Measurements from ENCODE around the gene GRIP1.

GRIP1 gene

DNA sequence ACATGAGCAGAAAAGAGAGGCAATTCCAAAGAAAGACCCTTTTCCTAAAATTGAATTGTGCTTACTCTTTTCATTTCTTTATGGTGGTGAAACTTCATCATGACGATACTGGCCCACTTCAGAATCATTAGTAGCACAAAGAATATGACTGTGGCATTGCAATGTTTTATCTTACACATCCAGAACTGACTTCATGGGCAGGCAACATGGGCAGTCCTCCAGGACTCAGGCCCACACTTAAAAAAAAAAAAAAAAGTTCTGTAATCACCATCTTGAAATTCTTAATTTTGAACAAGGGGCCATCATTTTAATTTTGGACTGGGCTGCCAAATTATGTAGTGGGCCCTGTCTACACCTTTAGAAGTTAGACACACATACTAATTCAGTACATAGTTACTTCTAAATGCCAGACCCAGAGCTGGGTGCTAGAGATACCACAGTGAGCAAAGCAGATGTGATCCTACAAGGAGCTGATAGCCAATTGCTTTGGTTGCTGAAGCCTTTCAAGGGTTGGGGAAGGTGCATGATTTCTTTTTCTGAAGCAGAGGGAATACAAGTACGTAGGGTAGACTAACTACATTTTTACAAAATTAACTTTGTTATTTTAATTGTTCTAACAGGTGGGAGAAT lies 341.4 kb downstream of the GRIP1 start:
- Histone ChIP-seq H3K4me2 (ENCODE audit: low read length) (no peak overlapping the region), H3K9ac (ENCODE audit: low read depth, low read length) (no peak overlapping the region), H3K4me1 (ENCODE audit: control insufficient read depth, insufficient read depth, low read length) (no peaks in the 10 kb centered on the region), H3K36me3 (ENCODE audit: insufficient read depth, low read length) (no peaks in the 10 kb centered on the region), H3K4me3 (ENCODE audit: low read length) (no peak overlapping the region), H3K9me3 (replicated peaks; ENCODE audit: low read length) (no peaks in the 10 kb centered on the region), H3K27me3 (ENCODE audit: control insufficient read depth, insufficient read depth, low read length) (no peaks in the 10 kb centered on the region)

DNA sequence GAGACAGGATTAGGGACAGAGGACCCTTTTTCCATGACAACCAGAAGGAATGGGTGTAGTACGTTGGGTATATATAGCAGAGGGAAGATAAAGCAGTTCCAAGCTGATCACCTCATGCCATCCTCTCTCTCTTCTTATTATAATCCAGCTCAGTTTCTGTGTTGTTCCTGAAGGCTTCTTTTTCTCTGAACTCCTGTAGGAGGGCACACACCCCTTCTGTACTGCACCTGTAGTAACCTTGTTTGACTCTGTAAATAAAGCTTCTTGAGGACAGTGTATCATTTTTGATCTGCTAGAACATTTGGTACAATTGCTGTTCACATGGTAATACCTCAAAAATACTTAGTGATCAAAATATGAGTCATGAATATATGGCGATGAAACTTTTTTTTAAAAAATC lies 343.1 kb downstream of the GRIP1 start:
- no peaks in the 10 kb centered on the region for H3K4me1 ChIP-seq (ENCODE audit: control insufficient read depth, insufficient read depth, low read length)
- H3K36me3 ChIP-seq (ENCODE audit: insufficient read depth, low read length), result no peaks in the 10 kb centered on the region
- H3K4me2 ChIP-seq (ENCODE audit: low read length), result no peak overlapping the region
- H3K27me3 ChIP-seq (ENCODE audit: control insufficient read depth, insufficient read depth, low read length), result no peaks in the 10 kb centered on the region
- no peak overlapping the region for H3K9ac ChIP-seq (ENCODE audit: low read depth, low read length)
- H3K4me3 ChIP-seq (ENCODE audit: low read length), result no peak overlapping the region
- no peaks in the 10 kb centered on the region for H3K9me3 ChIP-seq (replicated peaks; ENCODE audit: low read length)

DNA sequence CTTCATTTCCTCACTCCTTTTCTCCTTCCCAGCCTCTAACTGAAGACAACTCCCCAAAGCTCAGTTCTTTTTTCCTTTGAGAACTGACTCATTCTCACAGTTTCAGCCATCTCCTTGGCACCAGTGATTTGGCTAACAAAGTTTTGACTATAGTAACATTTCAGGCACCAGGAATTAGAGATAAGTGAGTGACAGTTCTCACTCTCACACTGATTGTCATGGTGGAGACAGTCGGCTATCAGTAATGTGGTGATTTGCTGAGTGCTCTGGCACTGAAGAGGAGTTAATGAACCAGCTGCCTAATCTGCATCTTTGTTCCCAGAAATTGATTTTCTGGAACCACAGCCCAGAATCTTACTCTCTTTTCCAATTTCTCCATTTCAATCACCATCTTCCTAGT lies 347.1 kb downstream of the GRIP1 start:
- H3K4me2 ChIP-seq (ENCODE audit: low read length), result no peak overlapping the region
- no peak overlapping the region for H3K4me3 ChIP-seq (ENCODE audit: low read length)
- no peaks in the 10 kb centered on the region for H3K27me3 ChIP-seq (ENCODE audit: control insufficient read depth, insufficient read depth, low read length)
- H3K9ac ChIP-seq (ENCODE audit: low read depth, low read length), result no peak overlapping the region
- H3K9me3 ChIP-seq (replicated peaks; ENCODE audit: low read length), result no peaks in the 10 kb centered on the region
- no peaks in the 10 kb centered on the region for H3K36me3 ChIP-seq (ENCODE audit: insufficient read depth, low read length)
- H3K4me1 ChIP-seq (ENCODE audit: control insufficient read depth, insufficient read depth, low read length), result no peaks in the 10 kb centered on the region

DNA sequence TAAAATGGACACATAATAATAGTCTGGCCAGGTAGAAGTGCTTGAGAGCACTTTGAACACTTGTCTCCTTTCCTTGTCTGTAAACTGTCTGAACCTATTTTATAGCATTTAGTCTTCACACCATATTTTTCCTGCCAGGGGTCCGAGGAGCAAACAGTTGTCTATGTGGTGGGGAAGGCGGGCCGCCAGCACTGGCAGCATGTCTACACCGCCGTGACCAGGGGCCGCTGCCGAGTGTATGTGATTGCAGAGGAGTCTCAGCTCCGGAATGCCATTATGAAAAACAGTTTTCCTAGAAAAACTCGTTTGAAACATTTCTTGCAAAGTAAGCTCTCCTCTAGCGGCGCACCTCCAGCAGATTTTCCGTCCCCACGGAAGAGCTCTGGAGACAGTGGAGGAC lies 347.9 kb downstream of the GRIP1 start:
- Histone ChIP-seq H3K4me3 (ENCODE audit: low read length) (no peak overlapping the region), H3K36me3 (ENCODE audit: insufficient read depth, low read length) (no peaks in the 10 kb centered on the region), H3K4me1 (ENCODE audit: control insufficient read depth, insufficient read depth, low read length) (no peaks in the 10 kb centered on the region), H3K9ac (ENCODE audit: low read depth, low read length) (no peak overlapping the region), H3K4me2 (ENCODE audit: low read length) (no peak overlapping the region), H3K9me3 (replicated peaks; ENCODE audit: low read length) (no peaks in the 10 kb centered on the region), H3K27me3 (ENCODE audit: control insufficient read depth, insufficient read depth, low read length) (no peaks in the 10 kb centered on the region)

DNA sequence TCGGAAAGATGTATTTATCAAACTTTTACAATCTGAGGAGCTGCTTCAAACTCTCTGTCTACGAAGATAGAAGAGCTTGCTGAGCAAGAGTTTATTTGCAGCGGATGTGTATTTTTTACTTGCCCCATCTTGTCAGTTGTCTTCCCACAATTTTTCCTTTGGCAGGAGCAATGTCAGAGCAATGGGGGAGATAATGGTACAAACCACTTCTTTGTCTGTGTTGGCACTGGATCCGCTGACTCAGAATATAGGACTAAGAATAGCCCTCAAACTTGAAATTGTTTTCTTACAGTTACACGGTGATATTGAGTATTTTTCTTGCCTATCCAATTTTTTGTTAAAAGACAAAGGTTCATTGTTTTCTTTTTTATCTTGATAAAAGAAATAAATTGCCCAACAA lies 348.9 kb downstream of the GRIP1 start:
- H3K4me1 ChIP-seq (ENCODE audit: control insufficient read depth, insufficient read depth, low read length), result no peaks in the 10 kb centered on the region
- H3K9me3 ChIP-seq (replicated peaks; ENCODE audit: low read length), result no peaks in the 10 kb centered on the region
- no peaks in the 10 kb centered on the region for H3K27me3 ChIP-seq (ENCODE audit: control insufficient read depth, insufficient read depth, low read length)
- H3K9ac ChIP-seq (ENCODE audit: low read depth, low read length), result no peak overlapping the region
- no peak overlapping the region for H3K4me2 ChIP-seq (ENCODE audit: low read length)
- H3K4me3 ChIP-seq (ENCODE audit: low read length), result no peak overlapping the region
- no peaks in the 10 kb centered on the region for H3K36me3 ChIP-seq (ENCODE audit: insufficient read depth, low read length)

DNA sequence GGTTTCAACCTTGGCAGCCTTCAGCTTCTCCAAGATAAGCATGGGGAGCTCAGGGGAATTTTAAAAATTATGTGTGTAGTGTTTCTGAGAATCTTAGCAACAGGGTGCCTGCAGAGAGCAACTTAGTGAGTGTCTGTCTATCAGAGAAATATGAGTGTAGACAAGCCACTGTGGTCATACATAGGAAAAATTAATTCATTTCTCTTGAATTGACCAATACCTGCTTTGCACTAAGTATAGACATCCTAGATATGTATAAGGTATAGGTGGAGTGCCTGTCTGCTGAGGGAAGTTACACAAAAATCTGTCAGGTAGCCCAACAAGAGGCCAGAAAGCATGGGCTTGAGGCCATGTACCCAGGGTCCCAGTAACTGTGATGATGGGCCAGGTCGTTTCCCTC lies 355.9 kb downstream of the GRIP1 start:
- no peaks in the 10 kb centered on the region for H3K36me3 ChIP-seq (ENCODE audit: insufficient read depth, low read length)
- no peak overlapping the region for H3K9ac ChIP-seq (ENCODE audit: low read depth, low read length)
- no peaks in the 10 kb centered on the region for H3K27me3 ChIP-seq (ENCODE audit: control insufficient read depth, insufficient read depth, low read length)
- no peaks in the 10 kb centered on the region for H3K9me3 ChIP-seq (replicated peaks; ENCODE audit: low read length)
- H3K4me2 ChIP-seq (ENCODE audit: low read length), result no peak overlapping the region
- H3K4me3 ChIP-seq (ENCODE audit: low read length), result no peak overlapping the region
- peaks cover 4% of the 10 kb centered on the region for H3K4me1 ChIP-seq (ENCODE audit: control insufficient read depth, insufficient read depth, low read length)

DNA sequence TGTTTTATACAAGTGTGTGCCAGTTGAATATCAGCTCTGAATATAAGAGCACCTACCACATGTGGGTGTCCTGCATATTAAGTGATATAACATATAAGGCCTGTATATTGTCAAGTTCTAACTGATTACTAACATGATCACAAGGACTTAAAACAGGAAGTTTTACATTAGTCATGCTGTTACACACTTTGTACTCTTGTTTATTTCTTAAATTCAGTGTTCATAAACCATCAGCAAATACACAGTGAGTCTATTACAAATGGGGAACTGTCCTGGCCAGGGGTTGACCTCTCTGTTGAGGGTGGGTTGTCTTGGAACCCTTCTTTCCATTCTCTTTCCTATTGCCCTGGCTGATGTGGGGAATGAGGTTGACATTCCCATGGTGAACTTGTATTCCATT lies 357.4 kb downstream of the GRIP1 start:
- H3K4me1 ChIP-seq (ENCODE audit: control insufficient read depth, insufficient read depth, low read length), result peaks cover 4% of the 10 kb centered on the region
- H3K27me3 ChIP-seq (ENCODE audit: control insufficient read depth, insufficient read depth, low read length), result no peaks in the 10 kb centered on the region
- H3K4me2 ChIP-seq (ENCODE audit: low read length), result no peak overlapping the region
- no peak overlapping the region for H3K9ac ChIP-seq (ENCODE audit: low read depth, low read length)
- no peak overlapping the region for H3K4me3 ChIP-seq (ENCODE audit: low read length)
- H3K36me3 ChIP-seq (ENCODE audit: insufficient read depth, low read length), result no peaks in the 10 kb centered on the region
- no peaks in the 10 kb centered on the region for H3K9me3 ChIP-seq (replicated peaks; ENCODE audit: low read length)

DNA sequence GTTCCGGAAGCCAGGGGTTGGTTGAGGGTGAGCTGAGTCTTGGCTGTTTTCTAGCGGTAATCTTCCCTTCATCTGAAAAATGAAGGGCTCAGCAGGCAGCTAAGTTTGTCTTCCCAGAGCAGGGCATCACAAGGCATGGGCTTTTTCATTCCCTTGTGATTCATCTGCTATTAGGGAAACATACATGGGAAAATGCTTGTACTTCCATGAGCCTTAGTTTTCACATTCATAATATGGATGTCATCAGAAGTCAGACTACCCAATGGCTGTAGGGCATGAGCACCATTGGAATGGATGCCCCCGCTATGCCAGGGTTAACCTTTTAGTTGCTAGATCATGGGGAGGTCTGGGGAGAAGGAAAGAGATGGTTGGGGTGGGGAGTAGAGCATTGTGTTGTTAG lies 357.9 kb downstream of the GRIP1 start:
- Histone ChIP-seq H3K4me1 (ENCODE audit: control insufficient read depth, insufficient read depth, low read length) (peaks cover 4% of the 10 kb centered on the region), H3K27me3 (ENCODE audit: control insufficient read depth, insufficient read depth, low read length) (no peaks in the 10 kb centered on the region), H3K4me3 (ENCODE audit: low read length) (no peak overlapping the region), H3K36me3 (ENCODE audit: insufficient read depth, low read length) (no peaks in the 10 kb centered on the region), H3K4me2 (ENCODE audit: low read length) (no peak overlapping the region), H3K9me3 (replicated peaks; ENCODE audit: low read length) (no peaks in the 10 kb centered on the region), H3K9ac (ENCODE audit: low read depth, low read length) (no peak overlapping the region)

DNA sequence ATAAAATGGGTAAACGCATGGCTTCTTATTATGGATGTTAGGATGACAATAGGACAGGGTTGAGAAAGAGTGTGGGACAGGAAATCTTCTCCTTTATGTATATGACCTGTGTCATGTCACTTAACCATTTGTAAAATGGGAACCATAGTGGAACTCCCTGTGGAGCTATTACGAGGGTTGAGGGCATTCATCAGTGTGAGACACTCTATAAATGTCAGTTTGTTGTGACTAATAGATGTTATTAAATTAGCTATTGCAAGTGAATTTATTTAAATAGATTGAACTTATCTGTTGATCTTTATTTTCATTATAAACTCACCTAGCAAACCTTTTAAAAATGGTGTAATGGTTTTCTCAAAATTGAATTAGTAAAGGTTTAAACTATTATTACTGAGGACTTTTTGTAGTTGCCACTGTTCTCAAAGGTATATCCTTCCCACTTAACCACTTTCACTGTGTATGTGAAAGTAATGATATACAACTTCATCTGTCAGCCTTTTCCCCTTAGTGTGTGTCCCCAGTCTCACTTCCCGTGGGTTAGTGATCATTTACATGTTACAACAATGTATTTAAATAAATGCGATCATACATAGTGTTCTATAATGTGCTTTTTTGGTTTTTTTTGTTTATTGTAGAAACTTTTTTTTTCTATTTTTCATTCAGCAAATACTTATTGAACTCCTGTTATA lies 359.5 kb downstream of the GRIP1 start:
- Histone ChIP-seq H3K9me3 (replicated peaks; ENCODE audit: low read length) (no peaks in the 10 kb centered on the region), H3K27me3 (ENCODE audit: control insufficient read depth, insufficient read depth, low read length) (no peaks in the 10 kb centered on the region), H3K4me2 (ENCODE audit: low read length) (no peak overlapping the region), H3K9ac (ENCODE audit: low read depth, low read length) (no peak overlapping the region), H3K4me3 (ENCODE audit: low read length) (no peak overlapping the region), H3K36me3 (ENCODE audit: insufficient read depth, low read length) (no peaks in the 10 kb centered on the region), H3K4me1 (ENCODE audit: control insufficient read depth, insufficient read depth, low read length) (peaks cover 4% of the 10 kb centered on the region)

DNA sequence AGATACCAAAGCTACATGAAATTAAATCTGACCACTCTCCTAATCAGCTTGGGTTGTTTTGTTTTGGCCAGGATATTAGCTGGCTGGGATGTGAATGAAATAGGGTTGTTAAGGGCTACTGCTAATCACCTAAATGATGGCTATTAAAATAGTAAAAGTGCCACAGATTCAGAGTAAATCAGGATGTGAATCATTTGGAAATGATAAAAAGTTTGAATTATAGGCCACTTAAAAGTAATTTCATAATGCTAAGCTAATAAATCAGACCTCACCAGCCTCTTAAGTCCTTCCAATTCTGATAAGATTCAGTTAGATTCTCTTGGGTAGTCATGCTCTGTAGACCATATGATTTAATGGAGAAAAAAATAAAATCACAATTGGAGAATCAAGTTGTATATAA lies 364.6 kb downstream of the GRIP1 start:
- H3K9me3 ChIP-seq (replicated peaks; ENCODE audit: low read length), result no peaks in the 10 kb centered on the region
- no peak overlapping the region for H3K4me2 ChIP-seq (ENCODE audit: low read length)
- H3K36me3 ChIP-seq (ENCODE audit: insufficient read depth, low read length), result no peaks in the 10 kb centered on the region
- H3K4me3 ChIP-seq (ENCODE audit: low read length), result no peak overlapping the region
- no peaks in the 10 kb centered on the region for H3K4me1 ChIP-seq (ENCODE audit: control insufficient read depth, insufficient read depth, low read length)
- H3K27me3 ChIP-seq (ENCODE audit: control insufficient read depth, insufficient read depth, low read length), result no peaks in the 10 kb centered on the region
- no peak overlapping the region for H3K9ac ChIP-seq (ENCODE audit: low read depth, low read length)

DNA sequence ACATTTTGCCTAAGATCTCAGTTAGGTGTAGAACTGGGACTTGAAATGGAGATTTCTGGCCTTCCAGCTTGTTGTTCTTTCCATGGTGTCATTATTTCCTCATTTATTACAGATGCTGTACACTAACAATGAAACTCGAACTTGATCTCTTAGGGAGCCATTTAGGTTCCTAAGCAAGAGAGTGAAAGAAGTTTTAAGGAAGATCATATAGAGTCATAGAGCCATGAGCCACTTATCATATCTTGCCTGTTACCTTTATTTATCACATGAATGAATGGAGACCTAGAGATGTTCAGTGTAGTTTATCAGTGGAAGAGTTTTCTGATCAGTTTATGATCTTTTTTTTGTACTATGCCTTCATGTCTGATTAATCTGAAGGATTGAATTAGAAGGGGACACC lies 366.7 kb downstream of the GRIP1 start:
- Histone ChIP-seq H3K27me3 (ENCODE audit: control insufficient read depth, insufficient read depth, low read length) (no peaks in the 10 kb centered on the region), H3K9me3 (replicated peaks; ENCODE audit: low read length) (no peaks in the 10 kb centered on the region), H3K36me3 (ENCODE audit: insufficient read depth, low read length) (no peaks in the 10 kb centered on the region), H3K4me3 (ENCODE audit: low read length) (no peak overlapping the region), H3K9ac (ENCODE audit: low read depth, low read length) (no peak overlapping the region), H3K4me1 (ENCODE audit: control insufficient read depth, insufficient read depth, low read length) (no peaks in the 10 kb centered on the region), H3K4me2 (ENCODE audit: low read length) (no peak overlapping the region)

DNA sequence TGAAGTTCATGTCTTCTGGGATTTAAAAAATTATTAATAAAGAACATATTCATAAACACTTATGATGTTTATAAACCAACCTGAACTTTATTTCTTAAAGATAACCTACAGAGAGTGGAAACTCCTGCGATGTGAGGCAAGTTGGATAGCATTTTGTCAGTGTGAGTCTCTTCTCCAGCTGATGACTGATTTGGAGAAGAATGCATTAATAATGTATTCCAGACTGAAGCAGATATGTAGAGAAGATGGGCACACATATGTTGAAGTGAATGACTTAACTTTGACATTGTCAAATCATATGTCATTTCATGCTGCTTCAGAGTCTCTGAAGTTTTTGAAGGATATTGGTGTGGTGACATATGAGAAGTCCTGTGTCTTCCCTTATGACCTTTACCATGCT lies 369.3 kb downstream of the GRIP1 start:
- Histone ChIP-seq H3K4me2 (ENCODE audit: low read length) (no peak overlapping the region), H3K36me3 (ENCODE audit: insufficient read depth, low read length) (no peaks in the 10 kb centered on the region), H3K4me3 (ENCODE audit: low read length) (no peak overlapping the region), H3K9ac (ENCODE audit: low read depth, low read length) (no peak overlapping the region), H3K27me3 (ENCODE audit: control insufficient read depth, insufficient read depth, low read length) (no peaks in the 10 kb centered on the region), H3K4me1 (ENCODE audit: control insufficient read depth, insufficient read depth, low read length) (no peaks in the 10 kb centered on the region), H3K9me3 (replicated peaks; ENCODE audit: low read length) (no peaks in the 10 kb centered on the region)

All from skeletal muscle satellite cell (primary cell).